Testis (tissue), 3 donors: ENCODE measurements around the gene MSI2. TPM values are rescaled to one million over a fixed set of nuclear protein-coding genes. Genes with fewer than 3 reads are reported as not detected.
A peak's percentile ranks its signal among the peaks of the same experiment; 100 is the strongest.

Source experiments
- DNase-seq: peaks from one replicate; pipeline ENCODE4 v3.0.0-alpha.2; 2019
- H3K27ac ChIP-seq, 2 donors: fragments of 200-600 bp; sonication (generic); one replicate each; pipeline ENCODE4 v1.5.1; 2019
- H3K27me3 ChIP-seq: fragments of 200-600 bp; sonication (generic); one replicate; pipeline ENCODE4 v1.5.1; 2019
- H3K36me3 ChIP-seq: fragments of 200-600 bp; sonication (generic); one replicate; pipeline ENCODE4 v1.5.1; 2017; ENCODE audit warnings: low read depth; ENCODE audit errors: missing control alignments
- H3K4me1 ChIP-seq: fragments of 200-600 bp; sonication (generic); one replicate; pipeline ENCODE4 v1.5.1; 2019
- H3K4me3 ChIP-seq, 2 donors: fragments of 200-600 bp; sonication (generic); one replicate each; pipeline ENCODE4 v1.5.1; 2017 to 2019
- H3K9me3 ChIP-seq: fragments of 200-600 bp; sonication (generic); one replicate; pipeline ENCODE4 v1.5.1; 2017
- CTCF ChIP-seq, 3 experiments: fragments of 450-650 bp in 2 of 3; fragments of 200-600 bp in 1 of 3; sonication (generic) in 1 of 3; IDR thresholded peaks; one replicate each; pipeline ENCODE4 v1.5.1; 2016 to 2019; ENCODE audit warnings: antibody characterized with exemption in 3 of 3, mild to moderate bottlenecking in 2 of 3, moderate library complexity in 1 of 3
- POLR2A ChIP-seq: fragments of 450-650 bp; IDR thresholded peaks from one replicate; pipeline ENCODE4 v1.6.1; 2017; ENCODE audit warnings: antibody characterized with exemption, mild to moderate bottlenecking, moderate library complexity
- WGBS, 2 donors: methylation state at CpG; one replicate each; pipeline ENCODE4 v1.1.5; 2018; 5-methylcytosine and 5-hydroxymethylcytosine counted together
- intact Hi-C: fragments of 100-400 bp; cut with DNase I; formaldehyde crosslinking; loops from one replicate; pipeline ENCODE4 v1.15.1; 2023; ENCODE audit warnings: low total_unique reads
- polyA plus RNA-seq: library from polyadenylated mRNA; stranded (reverse); fragments of 350-450 nt; fragmentation: Illumina TruSeq; extraction: RNeasy Lipid Tissue Mini Kit (QIAGEN cat#74804); gene quantifications from one replicate; pipeline ENCODE4 v1.2.3, GENCODE V29; 2014; ENCODE audit warnings: low read depth, low replicate concordance; ENCODE audit not compliant: insufficient read depth
- total RNA-seq, 2 donors: library from RNA; depleted of rRNA; stranded (reverse); fragments of >200 nt; gene quantifications; one replicate each; pipeline ENCODE4 v1.2.3, GENCODE V29; 2016

The MSI2 gene
- total and polyA plus RNA-seq, 3 donors from 2014 or later = 46.5 to 106 (median 76.6) TPM

- H3K27ac ChIP-seq = peak overlapping the region in 1 of 2 donors; percentile 53
Observed at GRCh38 chr17:57481910-57482391, 225.6 kb downstream of the MSI2 start.

GRCh38 chr17:57482657-57483056 lies 226.3 kb downstream of the MSI2 start:
- DNase-seq = no peak
- Histone ChIP-seq H3K4me1 (peaks cover 50% of the 10 kb centered on the region), H3K27ac (peak overlapping the region in 1 of 2 donors; percentile 53), H3K9me3 (no peaks in the 10 kb centered on the region), H3K27me3 (no peaks in the 10 kb centered on the region), H3K4me3 (no peak overlapping the region), H3K36me3 (no peaks in the 10 kb centered on the region)
- intact Hi-C loops = no loop called here
- no peak for TF ChIP-seq POLR2A
- WGBS, 2 donors = 75 to 83% methylated on average over 2 of the region's 2 CpGs

More at GRCh38 chr17:57481910-57482391, 225.6 kb downstream of the MSI2 start:
- H3K9me3 ChIP-seq = no peaks in the 10 kb centered on the region
- H3K36me3 ChIP-seq = no peaks in the 10 kb centered on the region
- TF ChIP-seq POLR2A = no peak
- TF ChIP-seq CTCF (IDR thresholded peaks at IDR 0.05) = no peak
- H3K27me3 ChIP-seq = no peaks in the 10 kb centered on the region
- intact Hi-C loops = no loop called here
- peak; percentile 52 for DNase-seq
- peaks cover 48% of the 10 kb centered on the region for H3K4me1 ChIP-seq
- H3K4me3 ChIP-seq = no peak overlapping the region
- WGBS, 2 donors = 69 to 74% methylated on average over 9 of the region's 9 CpGs

GRCh38 chr17:57484081-57484666 lies 227.9 kb downstream of the MSI2 start:
- intact Hi-C loops = no loop called here
- H3K27ac ChIP-seq = no peak overlapping the region
- 74 to 77% methylated on average over 6 of the region's 6 CpGs for WGBS, 2 donors
- DNase-seq = no peak
- TF ChIP-seq CTCF (IDR thresholded peaks at IDR 0.05) = no peak
- TF ChIP-seq POLR2A = no peak
- no peaks in the 10 kb centered on the region for H3K27me3 ChIP-seq
- peaks cover 35% of the 10 kb centered on the region for H3K4me1 ChIP-seq
- no peaks in the 10 kb centered on the region for H3K9me3 ChIP-seq
- H3K4me3 ChIP-seq = no peak overlapping the region
- no peaks in the 10 kb centered on the region for H3K36me3 ChIP-seq

GRCh38 chr17:57484826-57485565 lies 228.7 kb downstream of the MSI2 start:
- H3K4me3 ChIP-seq = no peak overlapping the region
- no peak for DNase-seq
- H3K9me3 ChIP-seq = no peaks in the 10 kb centered on the region
- 90 to 92% methylated on average over 10 of the region's 10 CpGs for WGBS, 2 donors
- no peak overlapping the region for H3K27ac ChIP-seq
- H3K36me3 ChIP-seq = no peaks in the 10 kb centered on the region
- intact Hi-C loops = no loop called here
- TF ChIP-seq CTCF (IDR thresholded peaks at IDR 0.05) (no peak), POLR2A (no peak)
- no peaks in the 10 kb centered on the region for H3K27me3 ChIP-seq
- H3K4me1 ChIP-seq = peaks cover 35% of the 10 kb centered on the region

GRCh38 chr17:57485566-57485865 lies 229.2 kb downstream of the MSI2 start:
- no peaks in the 10 kb centered on the region for H3K36me3 ChIP-seq
- H3K27me3 ChIP-seq = no peaks in the 10 kb centered on the region
- H3K4me1 ChIP-seq = peaks cover 39% of the 10 kb centered on the region
- H3K27ac ChIP-seq = no peak overlapping the region
- H3K9me3 ChIP-seq = no peaks in the 10 kb centered on the region
- TF ChIP-seq CTCF (IDR thresholded peaks at IDR 0.05) (no peak), POLR2A (no peak)
- WGBS, 2 donors = 88 to 91% methylated on average over 4 of the region's 4 CpGs
- no peak overlapping the region for H3K4me3 ChIP-seq
- intact Hi-C loops = no loop called here
- DNase-seq = no peak
